Stimulated activated CD8-positive, alpha-beta memory T cell treated with anti-CD3 and anti-CD28 coated beads, Interleukin-12 subunit alpha, Interleukin-12 subunit beta, amount 100 ng/mL, for 24 hours (primary cell): Measurements from ENCODE around the gene NUP54.

ENCODE experiments used
- DNase-seq: peaks from one replicate; pipeline ENCODE4 v3.0.0-alpha.2; 2020; ENCODE audit errors: extremely low read depth

The NUP54 gene

DNA sequence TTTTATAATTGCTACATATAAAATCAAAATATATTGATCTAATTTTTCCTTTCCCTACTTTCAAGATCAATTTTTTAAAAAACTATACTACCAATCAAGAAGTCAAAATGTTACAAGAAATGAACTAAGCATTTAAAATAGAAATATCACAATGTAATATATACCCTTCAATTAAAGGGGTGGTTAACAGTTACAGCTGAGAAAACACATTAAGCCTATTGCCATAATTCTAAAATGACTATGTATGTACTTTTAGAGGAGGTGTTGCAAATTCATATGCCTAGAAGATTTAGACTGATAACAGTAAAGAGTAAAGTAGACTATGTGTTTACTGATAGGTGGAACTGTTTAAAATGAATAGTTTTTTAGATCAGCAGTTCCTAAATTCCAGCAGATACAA, 3.7 kb downstream of the NUP54 start:
- DNase-seq, result no peak

DNA sequence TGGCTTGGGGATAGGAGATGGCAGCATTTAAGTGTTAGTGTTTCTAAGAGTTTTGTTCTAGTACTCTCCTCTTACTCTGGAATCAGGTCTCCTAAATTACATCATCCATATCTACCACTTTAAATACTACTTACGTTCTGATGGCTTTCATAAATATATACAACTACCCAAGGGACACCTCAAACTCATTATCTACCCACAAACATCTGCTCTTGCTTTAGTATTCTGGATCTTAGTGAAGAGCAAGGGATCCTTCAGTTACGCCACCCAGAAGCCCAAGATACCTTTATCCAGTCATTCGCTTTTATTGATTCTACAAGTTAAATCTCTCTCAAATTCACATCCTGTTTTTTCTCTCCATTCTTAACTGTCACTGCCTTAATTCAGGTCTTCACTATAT, 7.0 kb downstream of the NUP54 start:
- DNase-seq, result no peak

DNA sequence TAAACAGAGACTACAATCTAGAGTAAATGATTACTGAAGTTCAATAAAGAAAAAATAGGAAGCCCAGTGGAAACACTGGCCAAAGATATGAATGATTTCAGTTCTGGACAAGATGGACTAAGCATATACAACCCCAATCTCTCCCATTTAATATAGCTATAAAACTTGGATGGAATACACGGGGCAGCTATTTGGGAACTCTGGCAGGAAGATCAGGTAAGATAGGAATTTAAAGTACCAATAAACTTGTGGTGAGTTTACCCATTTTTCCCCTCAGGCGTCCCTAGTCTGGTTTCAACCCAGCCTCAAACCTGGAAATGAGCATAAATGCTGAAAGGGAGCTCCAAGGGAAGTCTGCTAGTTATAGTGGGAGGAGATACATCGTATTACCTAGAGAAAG, 20.4 kb downstream of the NUP54 start:
- no peak for DNase-seq

DNA sequence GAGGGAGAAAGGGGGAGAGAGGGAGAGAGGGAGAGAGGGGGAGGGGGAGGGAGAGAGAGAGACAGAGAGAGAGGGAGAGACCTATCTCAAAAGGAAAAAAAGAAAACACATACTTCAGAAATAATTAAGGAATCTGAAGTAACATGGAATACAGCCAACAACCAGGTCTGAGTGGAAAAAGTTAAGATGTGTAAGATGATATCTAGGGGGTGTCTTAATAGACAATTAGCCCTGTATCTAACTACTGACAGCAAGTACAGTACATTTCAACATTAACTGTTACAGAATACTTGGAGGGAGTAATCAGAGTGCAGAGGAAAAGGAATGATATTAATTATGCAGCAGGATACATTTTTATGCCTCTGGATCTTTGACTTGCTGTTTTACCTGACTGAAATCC, 22.4 kb downstream of the NUP54 start:
- DNase-seq, result no peak

DNA sequence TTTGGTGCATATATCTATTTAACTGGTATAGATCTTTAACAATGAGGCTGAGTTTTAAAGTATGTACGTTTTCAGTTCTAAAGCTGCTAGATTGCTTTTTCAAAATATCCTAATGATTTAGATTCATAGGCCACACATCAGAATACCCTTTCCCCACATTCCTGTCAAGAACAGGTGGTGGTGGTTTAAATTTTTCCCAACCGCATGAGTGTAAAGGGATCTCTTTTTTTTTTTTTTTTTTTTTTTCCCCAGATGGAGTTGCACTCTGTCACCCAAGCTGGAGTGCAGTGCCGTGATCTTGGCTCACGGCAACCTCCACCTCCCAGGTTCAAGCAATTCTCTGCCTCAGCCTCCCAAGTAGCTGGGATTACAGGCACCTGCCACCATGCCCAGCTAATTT, 28.0 kb downstream of the NUP54 start:
- no peak for DNase-seq

DNA sequence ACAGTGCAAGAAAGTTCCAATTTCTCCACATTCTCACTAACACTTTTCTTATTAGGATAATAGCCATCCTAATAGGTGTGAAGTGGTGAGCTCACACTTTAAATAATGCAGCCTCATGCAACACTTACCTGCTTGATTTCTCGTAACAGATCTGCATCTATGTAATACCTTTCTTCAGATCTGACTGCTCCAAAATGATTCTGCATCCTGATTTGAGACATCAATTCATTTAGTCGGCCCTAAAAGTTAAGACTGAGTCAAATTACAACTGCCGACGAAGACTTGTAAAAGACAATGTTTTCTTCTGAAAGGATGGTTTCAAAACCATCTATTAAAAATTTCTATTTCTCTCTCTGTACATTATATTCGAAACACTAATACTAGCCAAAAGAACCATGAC, 30.7 kb downstream of the NUP54 start:
- no peak for DNase-seq

DNA sequence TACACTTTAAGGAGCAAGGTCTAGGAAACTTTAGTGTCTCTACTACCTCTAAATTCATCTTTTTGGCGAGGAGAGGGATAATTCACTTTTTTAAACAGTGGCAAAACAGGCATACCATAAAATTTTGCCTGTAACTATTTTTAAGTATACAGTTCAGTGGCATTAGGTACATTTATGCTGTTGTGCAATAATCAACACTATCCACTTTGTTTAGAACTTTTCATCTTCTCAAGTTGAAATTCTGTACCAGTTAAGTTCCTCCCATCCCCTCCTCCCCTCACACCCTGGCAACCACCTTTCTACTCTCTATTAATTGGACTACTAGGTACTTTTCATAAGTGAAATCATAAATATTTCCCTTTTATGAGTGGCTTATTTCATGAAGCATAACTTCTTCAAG, 31.4 kb downstream of the NUP54 start:
- DNase-seq, result no peak

DNA sequence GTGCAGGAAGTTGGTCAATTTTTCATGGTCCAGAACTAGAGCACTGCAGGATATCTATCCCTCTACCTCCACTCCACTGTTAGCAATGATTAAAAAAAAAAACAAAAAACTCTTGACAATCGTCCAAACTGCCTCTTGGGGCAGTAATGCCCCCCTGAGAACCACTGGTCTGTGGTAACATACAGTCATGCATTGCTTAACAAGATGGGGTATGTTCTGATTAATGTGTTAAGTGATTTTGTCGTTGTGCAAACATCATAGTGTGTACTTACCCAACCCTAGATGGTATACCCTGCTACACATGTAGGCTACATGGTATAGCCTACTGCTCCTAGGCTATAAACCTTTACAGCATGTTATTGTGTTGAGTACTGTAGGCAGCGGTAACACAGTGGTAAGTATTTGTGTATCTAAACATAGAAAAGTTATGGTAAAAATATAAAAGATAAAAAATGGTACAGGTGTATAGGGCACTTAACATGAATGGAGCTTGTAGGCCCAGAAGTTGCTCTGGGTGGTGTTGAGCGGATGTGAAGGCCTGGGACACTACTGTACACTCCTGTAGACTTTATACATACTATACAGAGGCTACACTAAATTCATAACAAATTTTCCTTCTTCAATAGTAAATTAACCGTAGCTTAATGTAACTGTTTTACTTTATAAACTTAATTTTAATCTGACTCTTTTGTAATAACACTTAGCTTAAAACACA, 39.6 kb downstream of the NUP54 start:
- no peak for DNase-seq

DNA sequence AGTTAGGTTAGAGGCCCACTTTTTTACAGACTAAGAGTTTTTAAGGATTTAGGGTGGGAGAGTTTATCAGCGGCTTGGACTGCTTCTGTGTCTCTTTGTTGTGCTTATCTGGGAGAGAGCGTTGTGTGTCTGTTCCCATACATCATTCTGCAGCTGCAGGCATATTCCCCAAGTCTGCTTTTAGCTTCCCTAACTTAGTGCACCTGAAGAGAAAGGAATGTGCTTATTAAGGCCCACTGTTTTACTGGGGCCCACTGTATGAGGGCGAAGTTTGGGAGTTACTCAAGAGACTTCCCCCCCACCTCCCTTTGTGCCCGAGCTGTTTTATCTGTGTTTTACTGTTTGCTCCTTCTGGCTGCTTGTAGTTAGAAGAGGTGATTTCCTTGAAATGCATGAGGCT, 41.8 kb downstream of the NUP54 start:
- no peak for DNase-seq

DNA sequence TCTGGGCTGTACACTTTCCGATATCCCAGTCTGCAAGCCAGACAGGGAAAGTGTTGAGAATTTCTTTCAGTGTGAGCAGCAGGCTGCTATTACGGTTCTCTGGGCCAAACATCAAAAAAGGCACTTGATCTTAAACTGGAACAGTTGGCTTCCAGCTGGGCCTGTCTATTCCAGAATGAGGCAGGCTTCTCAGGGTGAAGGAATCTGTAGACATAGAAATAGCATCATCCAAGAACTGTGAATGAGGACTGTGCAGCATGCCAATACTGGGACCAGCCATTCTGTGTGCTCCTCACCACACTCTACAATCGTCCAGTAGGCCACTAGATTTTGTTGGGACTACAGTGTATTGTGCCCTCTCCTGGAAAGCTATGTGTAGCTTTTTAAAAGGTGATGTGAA, 42.5 kb downstream of the NUP54 start:
- DNase-seq, result no peak

DNA sequence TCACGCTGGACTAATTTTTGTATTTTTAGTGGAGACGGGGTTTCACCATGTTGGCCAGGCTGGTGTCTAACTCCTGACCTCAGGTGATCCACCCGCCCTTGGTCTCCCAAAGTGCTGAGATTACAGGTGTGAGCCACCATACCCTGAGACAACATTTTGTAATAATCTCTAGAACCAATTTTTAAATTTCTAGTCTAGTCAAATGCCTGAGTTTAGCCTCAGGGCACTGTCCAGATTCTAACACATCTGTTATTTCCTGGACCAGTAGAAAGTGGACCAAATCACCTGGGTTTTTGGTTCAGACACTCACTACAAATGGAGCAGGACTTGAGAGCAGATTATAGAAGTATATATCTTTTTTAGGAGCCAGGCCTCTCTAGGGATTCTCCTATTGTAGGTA, 52.1 kb downstream of the NUP54 start:
- DNase-seq, result no peak

DNA sequence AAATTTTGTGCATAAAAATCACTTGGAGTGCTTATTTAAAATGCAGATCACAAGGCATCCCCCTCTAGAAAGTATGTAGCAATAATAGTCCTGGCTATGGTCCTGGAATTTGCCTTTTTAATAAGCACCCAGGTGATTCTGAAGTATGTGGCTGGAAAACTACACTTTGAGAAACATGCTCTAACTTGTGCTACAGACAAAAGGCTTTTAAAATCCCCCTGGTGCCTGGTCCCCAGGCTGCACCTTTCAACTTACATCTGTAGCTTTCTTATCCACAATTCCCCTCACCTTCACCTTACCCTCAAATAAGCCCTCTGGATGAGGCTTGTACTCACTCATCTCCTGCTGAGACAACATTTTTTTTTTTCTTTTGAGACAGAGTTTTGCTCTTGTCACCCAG, 52.6 kb downstream of the NUP54 start:
- no peak for DNase-seq

DNA sequence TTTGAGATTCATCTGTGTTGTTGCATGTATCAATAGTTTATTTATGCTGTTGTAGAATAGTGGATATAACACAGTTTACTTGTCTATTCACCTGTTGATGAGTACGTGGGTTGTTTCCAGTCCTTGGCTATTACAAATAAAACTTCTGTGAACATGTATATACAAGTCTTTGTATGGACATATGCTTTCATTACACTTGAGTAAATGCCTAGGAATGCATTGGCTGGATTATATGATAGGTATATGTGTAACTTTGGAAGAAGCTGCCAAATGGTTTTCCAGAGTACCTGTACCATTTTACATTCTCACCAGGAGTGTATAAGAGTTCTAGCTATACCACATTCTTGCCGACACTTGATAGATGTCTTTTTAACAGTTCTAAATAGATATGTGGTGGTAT, 57.1 kb downstream of the NUP54 start:
- no peak for DNase-seq

DNA sequence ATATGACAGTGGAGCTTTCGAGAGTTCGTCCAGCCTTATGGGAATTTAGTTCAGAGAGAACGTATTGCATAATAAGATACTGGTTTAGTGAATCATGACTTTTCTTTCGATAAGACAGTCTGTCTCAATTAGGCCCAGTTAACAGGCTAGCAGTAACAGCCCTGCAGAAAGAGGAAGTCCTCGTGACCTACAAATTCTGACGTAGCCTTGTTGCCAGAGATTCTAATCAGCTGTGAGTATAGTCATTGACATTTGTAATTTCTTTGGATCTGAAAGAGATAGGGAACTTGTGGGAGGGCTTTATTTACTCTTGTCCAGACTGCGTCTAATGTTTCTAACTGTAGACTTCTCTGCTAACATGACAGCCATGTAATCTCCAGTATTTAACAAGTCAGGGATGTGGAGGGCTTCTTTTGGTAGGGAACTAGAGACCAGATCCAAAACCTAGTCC, 57.9 kb downstream of the NUP54 start:
- no peak for DNase-seq

DNA sequence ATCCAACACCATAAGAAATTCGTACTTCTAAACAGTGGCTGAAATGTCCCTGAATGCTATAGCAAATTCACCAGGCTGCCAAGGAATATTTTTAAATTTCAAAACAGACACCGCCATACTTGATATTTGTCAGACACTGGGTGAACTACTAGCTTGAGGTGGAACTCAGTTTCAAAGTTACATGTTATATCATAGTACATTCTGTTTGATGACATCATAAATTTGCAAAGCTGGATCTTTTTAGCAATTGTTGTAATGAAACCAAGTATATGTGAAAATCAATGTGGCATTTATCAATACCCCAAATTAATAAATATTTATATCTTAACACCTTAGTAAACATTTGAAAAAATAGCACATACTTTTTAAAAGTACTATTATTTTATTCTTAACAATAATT, 59.5 kb downstream of the NUP54 start:
- DNase-seq, result no peak

DNA sequence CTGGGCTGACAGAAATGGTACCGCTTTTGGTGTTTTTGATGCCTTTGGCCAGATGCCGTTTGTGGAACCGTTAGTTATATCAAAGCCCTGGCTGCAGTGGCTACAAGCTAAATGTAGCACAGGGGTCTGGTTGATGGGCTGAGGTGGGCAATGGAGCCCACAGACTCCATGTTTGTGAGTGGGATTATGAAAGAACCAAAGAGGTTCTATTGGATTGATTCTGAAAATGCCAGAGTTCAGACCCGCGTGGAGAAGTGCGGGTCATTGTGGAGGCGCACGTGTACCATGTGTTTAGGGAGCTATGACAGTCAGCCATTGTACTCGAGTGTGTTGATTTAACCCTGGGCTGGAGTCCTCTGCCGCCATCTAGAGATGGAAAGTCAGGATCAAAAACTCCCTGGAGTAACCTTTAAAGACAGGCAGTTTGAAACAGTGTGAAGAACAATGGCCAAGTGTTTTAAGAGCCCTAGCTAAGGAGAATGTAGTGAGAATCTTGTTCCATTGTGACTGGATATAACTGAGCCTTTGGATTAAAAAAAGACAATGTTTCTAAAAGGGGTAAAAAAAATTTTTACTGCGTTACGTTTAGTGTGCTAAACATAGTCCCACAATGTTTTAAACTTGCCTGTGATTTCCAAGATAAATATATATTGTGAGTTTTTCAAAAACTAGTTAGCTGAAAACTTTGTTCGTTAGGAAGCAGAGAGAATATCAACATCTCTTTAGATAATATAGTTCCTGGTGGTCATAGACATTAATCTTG, 61.0 kb downstream of the NUP54 start:
- no peak for DNase-seq

DNA sequence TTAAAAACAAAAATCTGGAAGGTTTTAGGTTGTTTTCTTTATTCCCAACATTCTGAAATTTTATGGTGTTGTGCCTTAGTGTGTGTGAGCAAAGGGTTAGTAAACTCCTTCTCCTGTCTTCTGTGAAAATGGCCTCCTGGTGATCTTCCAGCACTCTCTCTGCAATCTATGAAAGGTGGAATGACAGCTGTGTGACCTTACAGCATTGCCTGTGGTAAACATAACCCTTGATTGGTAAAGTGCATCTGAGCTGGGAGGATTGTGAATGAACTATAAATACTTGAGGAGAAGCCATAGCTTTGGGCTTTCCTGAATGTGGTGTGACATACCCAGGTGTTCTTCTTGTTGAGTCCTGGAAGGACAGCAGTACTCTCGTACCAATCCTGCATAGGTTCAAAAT, 63.7 kb downstream of the NUP54 start:
- no peak for DNase-seq

DNA sequence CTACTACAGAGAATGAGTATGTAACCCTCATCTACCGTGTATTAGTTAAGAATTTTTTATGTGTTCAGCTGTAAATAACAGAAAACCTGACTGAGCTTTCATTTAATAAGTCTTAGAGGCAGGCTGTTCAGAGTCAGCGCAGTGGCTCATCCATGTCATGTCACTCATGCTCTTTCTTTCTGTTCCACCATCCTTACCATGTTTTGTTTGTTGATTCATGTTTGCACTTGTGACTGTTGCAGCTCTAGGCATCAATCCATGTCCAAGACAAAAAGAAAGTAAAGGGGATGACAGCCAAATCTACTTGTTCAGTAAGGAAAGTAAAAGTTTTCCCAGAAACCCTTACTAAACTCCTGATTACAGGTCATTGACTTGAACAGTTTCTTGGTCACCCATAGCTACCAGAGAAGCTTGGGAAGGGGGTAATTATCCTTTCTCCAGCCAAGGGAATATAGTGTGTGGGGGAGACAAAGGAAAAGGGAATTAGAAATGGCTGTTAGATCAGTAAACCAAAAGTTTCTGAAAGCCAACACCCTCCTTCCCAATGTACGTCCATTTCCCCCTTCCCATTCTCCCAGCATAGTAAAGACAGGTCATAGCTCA, 64.7 kb downstream of the NUP54 start:
- no peak for DNase-seq

DNA sequence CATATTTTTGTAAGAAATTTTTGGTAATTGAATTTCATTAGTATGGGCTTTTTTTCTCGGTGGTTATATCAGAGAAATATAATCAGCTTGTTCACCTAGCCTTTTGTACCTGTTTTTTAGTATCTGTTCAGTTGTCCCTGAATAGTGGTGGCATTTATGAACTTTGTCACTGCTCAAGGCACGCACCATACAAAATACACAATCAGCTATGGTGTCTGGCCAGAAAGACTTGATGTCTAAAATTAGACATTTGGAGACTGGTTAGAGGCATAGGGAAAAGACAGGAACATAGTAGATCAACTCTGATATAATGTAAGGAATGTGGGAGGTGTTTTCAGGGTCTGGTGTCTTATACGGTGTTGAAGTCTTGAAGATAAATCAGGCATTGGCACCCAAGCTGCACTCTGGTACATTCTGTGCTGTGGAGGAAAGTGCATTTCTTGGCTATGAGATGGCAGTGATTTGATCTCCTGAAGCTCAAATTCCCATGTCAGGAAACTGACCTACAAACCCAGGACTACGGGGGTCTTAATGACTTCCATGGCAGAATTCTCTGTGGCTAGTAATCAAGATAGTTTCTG, 70.1 kb downstream of the NUP54 start:
- no peak for DNase-seq

DNA sequence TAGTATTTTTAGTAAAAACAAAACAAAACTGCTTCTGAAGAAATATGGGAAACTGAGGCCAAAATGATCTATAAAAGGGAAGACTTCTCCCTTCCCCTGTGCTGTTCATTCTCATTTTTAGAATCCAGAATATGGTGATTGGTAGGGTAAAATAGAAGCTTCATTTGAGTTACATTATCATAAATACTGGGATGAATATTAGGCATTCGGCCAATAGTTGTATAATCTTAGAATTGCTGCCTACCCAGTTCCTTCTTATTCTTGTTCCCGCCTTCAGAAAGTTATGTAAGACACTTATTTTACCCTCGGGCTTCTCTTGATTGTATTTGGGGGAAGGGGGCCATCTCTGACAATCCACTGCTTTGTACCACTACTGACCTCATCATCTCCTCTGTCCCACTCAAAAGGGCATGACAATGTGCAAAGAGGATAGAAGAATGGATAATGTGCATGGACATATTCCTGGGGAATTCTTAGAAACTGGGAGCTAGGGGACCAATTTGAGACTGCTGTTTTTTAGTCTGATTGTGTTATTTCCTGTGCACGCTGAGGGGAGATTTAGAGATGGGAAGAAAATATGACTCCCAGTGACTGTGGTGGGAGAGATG, 73.1 kb downstream of the NUP54 start:
- no peak for DNase-seq

DNA sequence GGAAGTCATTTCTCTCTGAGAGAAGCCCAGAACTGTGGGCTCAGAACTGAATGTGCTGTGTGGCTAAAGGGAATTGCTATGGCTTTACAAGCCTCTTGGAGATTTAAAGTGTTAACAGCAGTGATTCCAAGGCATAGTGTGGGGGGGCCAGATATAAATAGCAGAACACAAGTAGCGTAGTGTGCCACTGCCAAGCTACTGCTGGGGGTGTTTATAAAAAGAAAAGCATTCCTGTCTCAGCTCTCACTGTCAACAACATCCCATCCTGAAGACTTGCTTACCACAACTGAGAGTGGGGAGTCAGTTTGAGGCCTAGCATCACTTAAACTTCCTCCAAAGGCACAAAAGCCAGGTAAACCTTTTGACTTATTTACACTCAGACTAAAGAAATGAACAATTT, 73.7 kb downstream of the NUP54 start, which contains the start of gene ART3:
ART3 (plus strand) TSS at position 242 of the 400 bp plus-strand sequence. CDS start 1,181 bp downstream, outside the sequence.
- no peak for DNase-seq

DNA sequence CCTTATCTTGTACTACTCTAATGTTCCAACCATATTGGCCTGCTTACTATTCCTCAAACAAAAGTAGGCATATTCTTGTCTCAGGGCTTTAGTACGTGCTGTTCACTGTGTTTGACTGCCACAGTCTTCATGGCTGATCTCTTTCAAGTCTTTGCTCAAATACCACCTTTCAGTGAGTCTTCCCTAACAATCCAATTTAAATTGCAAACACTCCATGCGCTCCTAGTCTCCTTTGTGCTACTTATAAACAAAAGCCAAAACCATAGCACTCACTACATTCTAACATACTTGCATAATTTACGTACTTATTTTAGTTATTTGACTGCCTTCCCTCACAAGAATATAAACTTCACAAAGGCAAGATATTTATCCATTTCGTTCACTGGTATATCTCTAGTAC, 75.4 kb downstream of the NUP54 start:
- DNase-seq, result no peak
